GM18861 (cell line): Measurements from ENCODE around the gene NRP1.

Experiments used
- ATAC-seq: cut with Tn5 transposase; IDR thresholded peaks from one replicate; pipeline ENCODE4 v1.9.1; 2021; ENCODE audit not compliant: unreplicated experiment

NRP1 gene

DNA sequence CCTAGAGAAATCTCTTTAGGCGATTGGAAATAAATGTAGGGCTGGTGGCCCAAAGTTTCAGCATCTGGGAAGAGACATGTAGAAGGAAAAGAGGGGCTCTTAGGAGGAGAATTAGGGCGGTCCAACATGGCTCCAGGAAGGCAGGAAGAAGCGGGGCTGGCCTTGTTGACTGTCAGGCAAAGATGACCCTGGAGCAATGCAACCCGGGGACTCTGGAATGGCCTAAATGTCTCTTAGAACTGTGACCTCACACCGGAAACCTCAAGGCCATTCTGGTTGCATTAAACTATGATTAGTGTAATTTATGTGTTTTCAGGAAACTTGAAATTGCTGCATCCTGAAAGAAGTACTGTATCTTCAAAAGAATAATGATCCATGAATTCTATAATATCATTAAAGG is 66.8 kb downstream of the NRP1 start:
- ATAC-seq, result no peak

GRCh38 chr10:33265621-33266020 is 68.8 kb downstream of the NRP1 start:
- no peak for ATAC-seq

DNA sequence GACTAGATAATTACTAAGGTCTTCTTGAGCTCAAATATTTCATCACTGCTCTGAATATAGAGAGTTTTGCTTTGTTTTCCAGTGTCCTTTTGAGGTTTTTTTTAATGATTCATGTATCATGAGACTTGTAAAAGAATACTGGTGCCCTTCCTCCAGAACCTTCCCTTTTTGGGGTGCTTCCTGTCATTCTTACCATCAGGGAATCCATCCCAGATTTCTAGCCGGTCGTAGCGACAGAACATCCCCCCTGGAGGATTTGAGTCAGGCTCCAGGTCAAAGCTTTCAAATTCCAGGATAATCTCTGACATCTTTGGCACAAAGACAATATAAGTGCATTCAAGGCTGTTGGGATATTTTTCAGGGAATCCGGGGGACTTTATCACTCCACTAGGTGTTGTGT is 71.0 kb downstream of the NRP1 start:
- ATAC-seq, result no peak

- no peak for ATAC-seq
These were observed 71.6 kb downstream of the NRP1 start for GRCh38 chr10:33262871-33263270.

DNA sequence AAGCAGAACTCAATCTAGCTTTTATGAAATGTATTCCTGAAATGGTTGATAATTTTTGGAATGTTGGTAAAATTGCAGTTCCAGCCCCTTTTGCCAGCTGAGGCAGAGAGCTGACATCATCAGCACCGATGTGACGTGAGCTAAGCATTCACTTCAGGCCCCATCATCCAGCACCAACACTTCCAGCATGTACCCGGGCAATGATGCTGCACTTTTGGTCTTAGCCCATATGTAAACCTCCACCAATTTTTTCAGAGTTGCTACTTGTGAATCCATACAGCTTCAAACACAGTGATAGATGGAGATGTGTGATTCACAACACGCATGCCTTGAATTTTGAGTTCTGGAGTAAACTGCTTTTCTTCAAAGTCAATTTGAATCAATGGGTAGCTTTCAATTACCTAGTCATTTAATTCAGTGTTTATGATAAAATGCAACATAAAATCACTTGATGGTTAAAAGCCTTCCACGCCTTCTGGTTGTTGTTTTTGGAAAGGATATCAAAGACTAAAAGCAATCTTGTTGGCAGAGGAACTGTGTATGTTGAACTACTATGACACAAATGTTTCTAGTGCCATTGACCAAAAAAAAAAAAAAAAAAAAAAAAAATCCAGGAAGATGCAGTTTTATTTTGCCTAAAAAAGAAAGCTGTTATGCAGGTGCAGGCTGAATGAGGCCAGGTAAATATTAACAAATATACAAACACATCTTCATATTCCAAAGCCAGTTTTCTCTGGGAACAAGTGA is 73.9 kb downstream of the NRP1 start:
- ATAC-seq, result no peak

GRCh38 chr10:33258967-33259366 is 75.5 kb downstream of the NRP1 start:
- no peak for ATAC-seq

DNA sequence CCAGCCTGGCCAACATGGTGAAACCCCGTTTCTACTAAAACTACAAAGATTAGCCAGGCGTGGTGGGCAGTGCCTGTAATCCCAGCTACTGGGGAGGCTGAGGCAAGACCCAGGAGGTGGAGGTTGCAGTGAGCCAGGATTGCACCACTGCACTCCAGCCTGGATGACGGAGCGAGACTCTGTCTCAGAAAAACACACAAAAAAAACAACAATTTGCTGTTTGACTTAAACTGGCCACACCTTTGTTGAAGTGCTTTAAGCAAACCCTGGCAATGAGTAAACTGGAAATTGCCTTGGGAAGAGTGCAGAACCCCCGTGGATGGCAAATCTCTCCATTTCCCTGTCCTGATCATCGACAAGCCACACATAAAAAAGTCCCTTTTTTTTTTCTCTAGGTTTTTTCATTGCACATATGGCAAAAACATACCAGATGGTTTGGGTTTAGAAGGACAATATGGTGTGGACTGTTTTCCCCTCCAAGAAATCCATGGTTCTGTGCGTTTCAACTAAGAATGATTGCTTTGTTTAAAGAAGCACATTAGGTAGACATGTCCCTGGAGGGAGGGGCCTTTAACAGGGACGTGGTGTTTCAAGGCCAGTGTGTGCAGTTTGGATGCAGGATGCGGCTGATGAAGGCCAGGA is 76.9 kb downstream of the NRP1 start:
- ATAC-seq, result no peak

DNA sequence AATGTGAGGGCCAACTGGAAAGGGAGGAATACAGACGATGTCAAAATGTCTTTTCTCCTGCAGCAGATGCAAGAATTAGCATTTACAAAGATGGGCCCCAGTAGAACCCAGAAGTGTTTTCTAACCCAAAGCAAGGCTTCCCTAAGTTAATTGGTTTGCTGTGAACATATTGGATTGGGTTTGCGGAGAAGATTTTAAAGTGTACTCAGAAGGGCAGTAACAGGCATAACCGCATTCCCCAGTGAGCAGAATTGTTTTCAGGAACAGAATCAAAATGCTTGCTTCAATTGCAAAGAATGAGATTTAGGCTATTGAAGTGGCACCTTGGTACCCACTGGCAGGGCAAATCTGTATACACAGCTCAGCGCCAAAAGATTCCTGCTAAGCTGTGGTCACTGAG is 78.0 kb downstream of the NRP1 start:
- no peak for ATAC-seq

- no peak for ATAC-seq
These were observed 79.8 kb downstream of the NRP1 start for GRCh38 chr10:33254556-33255160.

DNA sequence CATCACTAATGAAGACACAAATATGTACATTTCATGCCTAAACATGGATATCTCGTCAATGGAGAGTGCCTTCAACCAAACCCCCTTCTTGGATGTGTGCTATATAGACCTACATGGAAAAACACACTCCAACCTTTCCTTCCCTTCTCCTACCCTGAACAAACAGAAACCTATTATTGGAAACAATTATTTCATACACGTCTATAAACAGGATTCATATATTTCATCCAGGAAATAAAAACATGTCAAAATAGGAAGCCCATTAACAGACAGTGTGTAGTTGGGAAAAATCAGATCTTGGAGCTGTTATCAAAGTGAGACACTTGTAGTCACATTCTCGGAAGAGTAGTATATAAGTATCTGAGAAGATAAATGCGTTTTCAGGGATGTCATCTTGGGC is 81.1 kb downstream of the NRP1 start:
- ATAC-seq, result no peak

GRCh38 chr10:33252794-33253203 is 81.7 kb downstream of the NRP1 start:
- ATAC-seq, result no peak

DNA sequence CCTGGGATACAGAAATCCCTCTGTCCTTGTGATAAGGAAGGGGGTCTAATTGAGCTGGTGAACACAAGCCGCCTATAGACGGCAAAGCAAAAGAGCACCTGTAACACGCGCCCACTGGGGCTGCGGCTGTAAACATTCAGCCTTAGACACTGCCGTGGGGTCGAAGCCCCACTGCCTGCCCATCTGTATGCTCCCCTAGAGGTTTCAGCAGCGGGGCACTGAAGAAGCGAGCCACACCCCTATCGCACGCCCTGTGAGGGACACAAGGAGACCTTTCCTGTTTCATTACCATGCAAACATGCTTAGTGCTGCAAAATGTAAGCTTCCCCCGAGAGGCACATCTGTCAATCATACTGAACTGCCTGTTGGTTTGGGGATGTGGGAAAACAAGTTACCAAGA is 82.1 kb downstream of the NRP1 start:
- ATAC-seq, result no peak

GRCh38 chr10:33249659-33250345 is 84.7 kb downstream of the NRP1 start:
- ATAC-seq, result no peak

DNA sequence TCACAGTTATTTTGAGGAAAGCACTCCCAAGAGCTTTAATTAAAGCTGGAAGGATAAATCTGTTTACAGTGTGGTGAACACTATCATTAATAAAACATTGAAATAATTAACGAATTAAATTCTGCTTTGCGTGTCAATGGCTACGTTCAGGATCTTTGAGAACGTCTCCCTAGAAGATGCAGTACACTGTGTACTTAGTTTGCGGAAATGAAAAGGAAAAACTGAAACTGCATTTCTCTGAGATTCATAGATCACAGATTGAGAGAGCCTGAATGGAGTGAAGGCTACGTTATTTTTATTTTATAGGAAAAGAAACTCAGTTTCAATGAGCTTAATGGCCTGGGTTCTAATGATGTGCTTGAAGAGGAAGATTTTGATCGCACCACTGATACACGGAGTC is 85.3 kb downstream of the NRP1 start:
- no peak for ATAC-seq

- ATAC-seq, result no peak
These were observed 85.8 kb downstream of the NRP1 start for GRCh38 chr10:33248638-33249037.

DNA sequence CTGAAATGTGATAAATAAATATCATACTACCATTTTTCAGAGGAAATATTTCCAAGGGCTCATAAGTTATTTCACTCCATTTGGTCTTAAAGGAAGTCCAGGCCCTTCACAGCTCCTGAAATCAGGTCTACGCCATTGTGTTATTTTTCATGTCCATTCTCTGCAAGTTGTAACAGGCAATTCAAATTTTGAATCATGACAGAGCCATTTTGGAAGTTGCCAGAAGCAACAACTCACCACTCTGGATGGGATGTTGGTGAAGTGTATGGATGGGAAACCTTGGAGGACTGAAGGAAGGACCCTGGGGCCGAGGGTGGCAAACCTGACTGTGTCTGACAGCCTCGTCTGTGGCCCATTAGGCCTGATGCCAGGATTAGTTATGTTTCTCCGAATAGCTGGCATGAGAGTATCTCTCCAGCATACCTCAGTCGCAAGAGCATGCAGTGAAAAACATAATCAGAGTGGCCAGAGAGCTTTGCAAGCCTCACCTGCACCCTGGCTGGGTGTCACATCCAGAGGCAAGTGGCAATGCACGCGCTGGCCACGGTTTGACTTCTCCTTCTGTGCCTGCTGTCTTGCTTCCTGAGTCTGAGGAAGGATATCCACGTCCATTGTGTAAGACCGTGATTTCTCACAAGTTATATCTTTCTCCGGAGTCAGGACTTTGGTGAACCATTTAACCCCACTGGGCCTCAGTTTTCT is 87.1 kb downstream of the NRP1 start:
- no peak for ATAC-seq

GRCh38 chr10:33245343-33245742 is 89.1 kb downstream of the NRP1 start:
- no peak for ATAC-seq

GRCh38 chr10:33244354-33244967 is 90.0 kb downstream of the NRP1 start:
- peak; percentile 64 for ATAC-seq

DNA sequence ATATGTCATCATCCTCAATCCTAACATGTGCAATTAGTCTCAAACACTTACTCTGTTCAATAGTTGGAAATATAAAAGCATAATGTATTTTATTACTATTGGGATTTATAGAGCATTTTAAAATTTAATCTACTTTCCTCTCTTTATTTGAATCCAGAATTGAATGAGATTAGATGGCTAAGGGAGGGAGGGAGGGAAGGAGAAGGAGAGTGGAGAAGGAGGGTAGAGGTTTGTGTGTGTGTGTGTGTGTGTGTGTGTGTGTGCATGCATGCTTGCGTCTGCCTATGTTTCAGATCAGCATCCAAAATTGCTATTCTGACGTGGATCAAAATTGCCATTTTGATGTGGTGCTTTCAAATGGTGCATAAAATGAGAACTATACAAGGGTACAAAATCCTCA is 90.8 kb downstream of the NRP1 start:
- no peak for ATAC-seq

- ATAC-seq, result no peak
These were observed 91.5 kb downstream of the NRP1 start for GRCh38 chr10:33242931-33243330.

DNA sequence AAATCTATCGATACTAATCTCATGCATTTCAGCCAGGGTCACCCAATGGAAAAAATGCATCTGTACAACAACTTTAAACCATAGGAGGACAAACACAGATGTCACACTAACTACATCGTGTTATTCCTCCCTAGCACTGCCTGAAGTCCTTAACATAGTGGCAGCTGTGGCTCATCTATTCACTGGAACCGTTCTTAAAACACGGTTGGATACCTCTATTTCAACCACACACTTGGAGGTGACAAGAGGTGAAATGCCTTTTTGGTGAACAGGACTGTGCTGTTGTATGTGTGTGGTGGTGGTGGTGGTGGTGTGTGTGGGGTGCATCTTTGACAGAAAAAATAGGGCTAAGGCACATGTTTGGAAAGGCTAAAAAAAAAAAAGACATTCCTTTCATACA is 93.1 kb downstream of the NRP1 start:
- no peak for ATAC-seq
